Adipocyte (in vitro differentiated cells): ENCODE data around the gene CDC73.

ENCODE experiments used
- DNase-seq: peaks from one replicate; pipeline ENCODE4 v3.0.0-alpha.2; 2015; ENCODE audit warnings: low read depth
- H3K27me3 ChIP-seq: replicated peaks from 2 replicates; pipeline ENCODE4 v1.7.0; 2013; ENCODE audit warnings: mild to moderate bottlenecking, low read length, moderate library complexity; ENCODE audit not compliant: control insufficient read depth, insufficient read depth
- H3K36me3 ChIP-seq: 2 replicates; pipeline ENCODE4 v1.7.0; 2013; ENCODE audit warnings: low read length, mild to moderate bottlenecking, moderate library complexity; ENCODE audit not compliant: control insufficient read depth, insufficient read depth, severe bottlenecking
- H3K4me1 ChIP-seq: 2 replicates; pipeline ENCODE4 v1.7.0; 2013; ENCODE audit warnings: mild to moderate bottlenecking, low read length, moderate library complexity; ENCODE audit not compliant: control insufficient read depth, insufficient read depth
- H3K4me3 ChIP-seq: 2 replicates; pipeline ENCODE4 v1.7.0; 2013; ENCODE audit warnings: mild to moderate bottlenecking, low read length, moderate library complexity
- H3K9ac ChIP-seq: 2 replicates; pipeline ENCODE4 v1.7.0; 2013; ENCODE audit warnings: mild to moderate bottlenecking, low read length, moderate library complexity
- H3K9me3 ChIP-seq: 2 replicates; pipeline ENCODE4 v1.7.0; 2013; ENCODE audit warnings: mild to moderate bottlenecking, low read length, moderate library complexity; ENCODE audit not compliant: control insufficient read depth

CDC73 gene

GRCh38 chr1:193104502-193104906 is 17.3 kb upstream of the CDC73 start:
- no peaks in the 10 kb centered on the region for H3K27me3 ChIP-seq
- H3K4me3 ChIP-seq = peak overlapping the region; percentile 93
- peaks cover 34% of the 10 kb centered on the region for H3K4me1 ChIP-seq
- H3K9me3 ChIP-seq = no peaks in the 10 kb centered on the region
- DNase-seq = peak; percentile 78
- H3K9ac ChIP-seq = peak overlapping the region; percentile 93
- peaks cover 14% of the 10 kb centered on the region for H3K36me3 ChIP-seq

- peak; percentile 95 for DNase-seq
- Histone ChIP-seq H3K4me1 (peaks cover 35% of the 10 kb centered on the region), H3K9ac (peak within 1 kb of the TSS; percentile 93), H3K36me3 (peaks cover 8% of the 10 kb centered on the region), H3K4me3 (peak within 1 kb of the TSS; percentile 93), H3K9me3 (no peaks in the 10 kb centered on the region), H3K27me3 (no peaks in the 10 kb centered on the region)
Measured at GRCh38 chr1:193104907-193105820, 16.7 kb upstream of the CDC73 start, which contains the start of gene GLRX2. Gene GLRX2 (minus strand): TSS chr1:193105414. CDS start chr1:193105382, 32 bp downstream.

DNA sequence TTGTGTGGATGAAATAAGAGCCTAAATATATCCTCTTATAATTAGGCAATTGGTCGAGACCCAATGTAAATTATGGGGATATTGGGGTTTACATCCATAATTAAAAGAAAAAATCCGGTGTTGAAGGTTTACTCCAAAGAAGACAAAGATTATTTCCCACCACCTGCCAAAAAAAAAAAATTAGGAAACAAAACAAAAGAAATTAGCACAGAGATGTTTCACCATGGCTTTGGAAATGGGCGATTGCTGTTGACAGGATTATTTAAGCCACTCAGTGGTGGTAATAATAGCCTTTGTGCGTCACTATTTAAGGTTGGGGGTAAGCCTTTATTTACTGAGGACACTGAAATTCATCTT is 16.0 kb upstream of the CDC73 start:
- no peaks in the 10 kb centered on the region for H3K27me3 ChIP-seq
- DNase-seq = no peak
- H3K36me3 ChIP-seq = peaks cover 1% of the 10 kb centered on the region
- peaks cover 41% of the 10 kb centered on the region for H3K4me1 ChIP-seq
- H3K4me3 ChIP-seq = peak overlapping the region; percentile 93
- H3K9me3 ChIP-seq = no peaks in the 10 kb centered on the region
- peak overlapping the region; percentile 93 for H3K9ac ChIP-seq

- no peak for DNase-seq
- Histone ChIP-seq H3K9me3 (no peaks in the 10 kb centered on the region), H3K27me3 (no peaks in the 10 kb centered on the region), H3K9ac (no peak overlapping the region), H3K4me1 (peaks cover 40% of the 10 kb centered on the region), H3K36me3 (no peaks in the 10 kb centered on the region), H3K4me3 (no peak overlapping the region)
Measured at GRCh38 chr1:193108471-193108870, 13.4 kb upstream of the CDC73 start.

- Histone ChIP-seq H3K9me3 (no peaks in the 10 kb centered on the region), H3K4me3 (no peak overlapping the region), H3K9ac (no peak overlapping the region), H3K4me1 (peaks cover 46% of the 10 kb centered on the region), H3K36me3 (no peaks in the 10 kb centered on the region), H3K27me3 (no peaks in the 10 kb centered on the region)
- no peak for DNase-seq
Measured at GRCh38 chr1:193109619-193110018, 12.2 kb upstream of the CDC73 start.

DNA sequence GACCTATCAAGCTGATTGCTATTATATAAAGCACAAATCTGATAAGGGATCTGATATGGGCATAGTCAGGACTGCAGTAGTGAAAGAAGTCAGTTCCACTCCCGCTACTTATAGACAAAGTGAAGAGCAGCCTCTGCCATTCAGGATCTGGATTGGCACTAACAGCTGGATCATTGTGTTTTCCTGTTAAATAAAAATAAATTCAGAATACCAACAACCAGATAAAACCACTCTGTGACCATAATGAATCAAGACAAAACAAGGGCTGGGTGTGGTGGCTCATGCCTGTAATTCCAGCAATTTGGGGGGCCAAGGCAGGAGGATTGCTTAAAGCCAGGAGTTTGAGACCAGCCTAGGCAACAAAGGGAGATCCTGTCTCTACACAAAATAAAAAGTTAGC is 11.6 kb upstream of the CDC73 start:
- H3K9ac ChIP-seq = no peak overlapping the region
- no peaks in the 10 kb centered on the region for H3K36me3 ChIP-seq
- DNase-seq = no peak
- no peaks in the 10 kb centered on the region for H3K9me3 ChIP-seq
- H3K27me3 ChIP-seq = no peaks in the 10 kb centered on the region
- no peak overlapping the region for H3K4me3 ChIP-seq
- peaks cover 51% of the 10 kb centered on the region for H3K4me1 ChIP-seq

- DNase-seq = no peak
- H3K4me3 ChIP-seq = peak overlapping the region; percentile 67
- no peaks in the 10 kb centered on the region for H3K27me3 ChIP-seq
- H3K36me3 ChIP-seq = no peaks in the 10 kb centered on the region
- H3K9ac ChIP-seq = peak overlapping the region; percentile 83
- no peaks in the 10 kb centered on the region for H3K9me3 ChIP-seq
- peaks cover 53% of the 10 kb centered on the region for H3K4me1 ChIP-seq
Measured at GRCh38 chr1:193110864-193111263, 11.0 kb upstream of the CDC73 start.

GRCh38 chr1:193111641-193112090 is 10.2 kb upstream of the CDC73 start:
- H3K27me3 ChIP-seq = no peaks in the 10 kb centered on the region
- H3K4me3 ChIP-seq = peak overlapping the region; percentile 67
- DNase-seq = peak; percentile 94

DNA sequence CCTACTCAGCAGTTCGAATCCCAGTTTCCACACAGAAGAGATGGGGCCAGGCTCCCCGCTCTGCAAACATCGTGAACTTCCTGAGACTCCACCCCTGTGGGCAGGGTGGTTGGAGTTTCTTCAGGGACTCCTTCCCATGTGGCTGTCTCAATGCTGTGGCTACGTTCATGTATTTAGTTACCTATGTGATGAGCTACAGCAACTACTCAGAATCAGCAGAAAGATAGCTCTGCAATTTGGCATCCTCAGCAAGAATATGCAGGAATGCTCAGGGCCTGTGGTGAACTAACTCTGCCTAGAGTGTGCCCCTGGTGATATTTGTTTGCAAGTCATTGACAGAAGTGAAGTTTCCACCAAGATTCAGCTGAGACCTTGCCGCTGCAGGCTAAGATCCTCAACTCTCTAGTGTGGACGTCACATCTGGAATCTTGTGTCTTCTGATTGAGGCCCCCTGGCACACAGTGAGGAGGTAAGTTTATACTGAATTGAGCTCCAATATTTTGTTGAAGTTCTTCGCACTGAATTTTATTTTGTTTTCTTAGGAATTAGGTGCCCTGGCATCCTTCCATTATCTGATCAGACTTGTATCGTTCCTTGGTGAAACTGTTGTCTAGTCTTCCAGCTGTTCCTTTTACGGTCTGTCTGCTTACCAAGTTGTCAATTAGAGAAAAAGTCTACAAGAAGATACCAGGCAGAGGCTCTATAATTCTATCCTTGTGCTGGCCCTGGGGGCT is 8.4 kb upstream of the CDC73 start:
- DNase-seq = no peak
- Histone ChIP-seq H3K27me3 (no peaks in the 10 kb centered on the region), H3K36me3 (no peaks in the 10 kb centered on the region), H3K4me1 (peaks cover 56% of the 10 kb centered on the region), H3K9me3 (no peaks in the 10 kb centered on the region), H3K9ac (no peak overlapping the region), H3K4me3 (no peak overlapping the region)

More at GRCh38 chr1:193111641-193112090, 10.2 kb upstream of the CDC73 start:
- H3K9me3 ChIP-seq = no peaks in the 10 kb centered on the region
- H3K4me1 ChIP-seq = peaks cover 56% of the 10 kb centered on the region
- H3K9ac ChIP-seq = peak overlapping the region; percentile 83
- H3K36me3 ChIP-seq = no peaks in the 10 kb centered on the region

DNA sequence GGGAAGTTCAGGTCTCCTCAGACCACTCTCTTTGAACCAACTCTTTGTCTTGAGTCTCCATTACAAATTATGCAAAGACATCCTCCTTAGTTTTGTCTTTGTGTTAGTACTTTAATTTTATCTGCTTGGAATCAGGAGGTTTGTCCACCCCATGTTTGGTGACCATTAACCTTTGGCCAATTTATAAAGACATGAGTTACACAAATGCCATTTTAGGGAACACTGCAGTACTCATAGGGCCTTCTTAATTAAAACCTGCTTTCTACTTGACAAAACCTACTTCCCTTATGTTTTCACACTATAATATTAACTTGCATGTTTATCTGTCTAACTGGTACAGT is 7.9 kb upstream of the CDC73 start:
- no peaks in the 10 kb centered on the region for H3K9me3 ChIP-seq
- no peak overlapping the region for H3K4me3 ChIP-seq
- no peaks in the 10 kb centered on the region for H3K27me3 ChIP-seq
- DNase-seq = no peak
- H3K9ac ChIP-seq = no peak overlapping the region
- H3K4me1 ChIP-seq = peaks cover 56% of the 10 kb centered on the region
- no peaks in the 10 kb centered on the region for H3K36me3 ChIP-seq

- Histone ChIP-seq H3K36me3 (no peaks in the 10 kb centered on the region), H3K9ac (no peak overlapping the region), H3K9me3 (no peaks in the 10 kb centered on the region), H3K4me1 (peaks cover 56% of the 10 kb centered on the region), H3K4me3 (no peak overlapping the region), H3K27me3 (no peaks in the 10 kb centered on the region)
- DNase-seq = no peak
Measured at GRCh38 chr1:193114485-193115095, 7.2 kb upstream of the CDC73 start.
